Fibroblast of lung (primary cell): ENCODE results near the gene BTRC. TPM values are rescaled to one million over a fixed set of nuclear protein-coding genes. Genes with fewer than 3 reads are reported as not detected.

ENCODE experiments used
- DNase-seq, 2 donors: peaks; one replicate each; pipeline versions ENCODE4 v3.0.0 to v3.0.0-alpha.2; 2010; ENCODE audit warnings: low read depth in 2 of 2
- H2AFZ ChIP-seq: 2 replicates; pipeline ENCODE4 v1.5.1; 2012; ENCODE audit warnings: low read length, control low read depth, inconsistent platforms
- H3K27ac ChIP-seq: 2 replicates; pipeline ENCODE4 v1.5.1; 2011; ENCODE audit warnings: low read length, control low read depth; ENCODE audit not compliant: insufficient read depth
- H3K27me3 ChIP-seq: 2 replicates; pipeline ENCODE4 v1.5.1; 2011; ENCODE audit warnings: mild to moderate bottlenecking, low read length; ENCODE audit not compliant: control insufficient read depth, insufficient read depth
- H3K36me3 ChIP-seq: 2 replicates; pipeline ENCODE4 v1.5.1; 2011; ENCODE audit warnings: low read length; ENCODE audit not compliant: control insufficient read depth, insufficient read depth
- H3K4me1 ChIP-seq: 2 replicates; pipeline ENCODE4 v1.5.1; 2011; ENCODE audit warnings: low read length; ENCODE audit not compliant: control insufficient read depth, insufficient read depth; ENCODE audit errors: extremely low read depth
- H3K4me2 ChIP-seq: 2 replicates; pipeline ENCODE4 v1.5.1; 2011; ENCODE audit warnings: low read length, control low read depth; ENCODE audit not compliant: insufficient read depth; ENCODE audit errors: extremely low read depth
- H3K4me3 ChIP-seq, 4 experiments: fragments of 200-600 bp in 1 of 4; sonication (generic) in 1 of 4; replicated peaks in 1 of 4; 2 replicates each; pipeline ENCODE4 v1.5.1; 2011 to 2016; ENCODE audit warnings: low read length in 4 of 4, low read depth in 3 of 4, mild to moderate bottlenecking in 3 of 4, control low read depth in 2 of 4, inconsistent platforms in 1 of 4, mixed read lengths in 1 of 4; ENCODE audit not compliant: insufficient read depth in 1 of 4; ENCODE audit errors: control extremely low read depth in 1 of 4
- H3K79me2 ChIP-seq: 2 replicates; pipeline ENCODE4 v1.5.1; 2012; ENCODE audit warnings: mild to moderate bottlenecking, low read length, inconsistent platforms; ENCODE audit not compliant: control insufficient read depth, insufficient read depth
- H3K9ac ChIP-seq: 2 replicates; pipeline ENCODE4 v1.5.1; 2011; ENCODE audit warnings: mild to moderate bottlenecking, low read length, control low read depth; ENCODE audit not compliant: insufficient read depth
- H3K9me3 ChIP-seq: 2 replicates; pipeline ENCODE4 v1.5.1; 2012; ENCODE audit warnings: low read depth, low read length; ENCODE audit not compliant: control insufficient read depth, insufficient read depth
- H4K20me1 ChIP-seq: 2 replicates; pipeline ENCODE4 v1.5.1; 2011; ENCODE audit warnings: low read length; ENCODE audit not compliant: control insufficient read depth, insufficient read depth; ENCODE audit errors: extremely low read depth
- EZH2 ChIP-seq: IDR thresholded peaks from 2 replicates; pipeline ENCODE4 v1.5.1; 2012; ENCODE audit warnings: low read length, control low read depth, mild to moderate bottlenecking; ENCODE audit errors: missing control alignments
- polyA plus RNA-seq, 2 donors: library from polyadenylated mRNA; depleted of rRNA in 1 of 2; stranded (reverse) in 1 of 2; unstranded in 1 of 2; fragments of >200 nt; gene quantifications; 2 replicates each; pipeline ENCODE4 v1.2.1, GENCODE V29; 2011 to 2012; ENCODE audit warnings: missing spikeins in 1 of 2
- total RNA-seq: library from RNA; depleted of rRNA; stranded (reverse); fragments of >200 nt; gene quantifications from 2 replicates; pipeline ENCODE4 v1.2.1, GENCODE V29; 2014
- TF ChIP-seq, protein P1 (sequence below), 2 donors: IDR thresholded peaks in 1 of 2; conservative IDR thresholded peaks in 1 of 2; 1 replicate in 1 of 2; 2 replicates in 1 of 2; pipeline ENCODE4 v1.5.1; 2011 to 2012; ENCODE audit warnings: low read length in 2 of 2, control low read depth in 1 of 2, inconsistent platforms in 1 of 2, low read depth in 1 of 2, mild to moderate bottlenecking in 1 of 2

The BTRC gene
- total and polyA plus RNA-seq, 2 donors (not counting 1 experiment from before 2014, with no cell fraction given) = 9.2 to 10.9 TPM

DNA sequence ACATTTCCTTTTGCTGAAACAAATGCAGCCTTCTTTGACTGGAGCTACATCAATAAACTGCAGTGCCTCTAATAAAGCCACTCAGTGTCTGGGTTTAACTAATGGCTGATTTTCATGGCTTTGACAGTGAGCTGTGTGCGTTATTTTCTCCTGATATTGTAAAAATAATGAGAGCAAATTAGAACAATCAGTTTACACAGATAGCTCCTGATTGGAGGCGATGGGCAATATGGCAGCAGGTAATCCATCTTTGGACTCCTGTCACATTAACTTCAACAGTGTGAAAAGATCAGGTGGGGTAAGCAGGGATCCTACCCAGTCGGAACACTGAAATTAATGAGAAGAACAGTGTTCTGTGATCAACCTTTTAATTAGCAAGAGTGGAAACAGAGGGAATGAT, 133.4 kb downstream of the BTRC start:
- no peak overlapping the region for H2AFZ ChIP-seq

DNA sequence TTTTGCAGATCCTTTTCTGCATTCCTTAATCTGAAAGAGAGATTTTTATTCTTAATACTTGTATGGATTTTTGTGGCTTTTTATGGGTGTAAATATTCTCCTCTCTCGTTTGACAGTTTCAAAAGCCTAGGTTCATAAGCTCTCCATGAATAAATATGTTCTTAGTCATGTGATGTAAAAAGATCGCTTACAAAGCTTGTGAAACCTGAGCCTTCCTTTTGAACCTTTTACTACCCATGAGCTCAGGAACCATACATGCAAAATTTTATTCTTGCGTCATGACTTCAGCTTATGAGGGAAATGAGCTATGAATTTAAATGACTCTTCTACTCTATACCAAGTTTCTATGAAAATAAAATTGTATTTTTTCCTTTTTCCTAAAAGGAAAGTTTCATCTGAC, 135.4 kb downstream of the BTRC start:
- H3K79me2 ChIP-seq = no peaks in the 10 kb centered on the region
- H3K27ac ChIP-seq = no peak overlapping the region
- TF ChIP-seq EZH2 = no peak
- TF ChIP-seq, protein P1, sequence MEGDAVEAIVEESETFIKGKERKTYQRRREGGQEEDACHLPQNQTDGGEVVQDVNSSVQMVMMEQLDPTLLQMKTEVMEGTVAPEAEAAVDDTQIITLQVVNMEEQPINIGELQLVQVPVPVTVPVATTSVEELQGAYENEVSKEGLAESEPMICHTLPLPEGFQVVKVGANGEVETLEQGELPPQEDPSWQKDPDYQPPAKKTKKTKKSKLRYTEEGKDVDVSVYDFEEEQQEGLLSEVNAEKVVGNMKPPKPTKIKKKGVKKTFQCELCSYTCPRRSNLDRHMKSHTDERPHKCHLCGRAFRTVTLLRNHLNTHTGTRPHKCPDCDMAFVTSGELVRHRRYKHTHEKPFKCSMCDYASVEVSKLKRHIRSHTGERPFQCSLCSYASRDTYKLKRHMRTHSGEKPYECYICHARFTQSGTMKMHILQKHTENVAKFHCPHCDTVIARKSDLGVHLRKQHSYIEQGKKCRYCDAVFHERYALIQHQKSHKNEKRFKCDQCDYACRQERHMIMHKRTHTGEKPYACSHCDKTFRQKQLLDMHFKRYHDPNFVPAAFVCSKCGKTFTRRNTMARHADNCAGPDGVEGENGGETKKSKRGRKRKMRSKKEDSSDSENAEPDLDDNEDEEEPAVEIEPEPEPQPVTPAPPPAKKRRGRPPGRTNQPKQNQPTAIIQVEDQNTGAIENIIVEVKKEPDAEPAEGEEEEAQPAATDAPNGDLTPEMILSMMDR (conservative IDR thresholded peaks at IDR 0.05 in 1 of 2, IDR thresholded peaks at IDR 0.05 in 1 of 2; ENCODE audit: low read depth in 1 of 2, low read length in 2 of 2) = no peak
- H3K9me3 ChIP-seq = no peaks in the 10 kb centered on the region
- no peaks in the 10 kb centered on the region for H4K20me1 ChIP-seq
- H3K4me2 ChIP-seq = no peak overlapping the region
- H3K4me3 ChIP-seq = no peak overlapping the region
- peak; percentile 20 to 63 for DNase-seq
- H3K4me1 ChIP-seq = no peaks in the 10 kb centered on the region
- no peaks in the 10 kb centered on the region for H3K27me3 ChIP-seq
- no peak overlapping the region for H3K9ac ChIP-seq
- no peak overlapping the region for H2AFZ ChIP-seq
- no peaks in the 10 kb centered on the region for H3K36me3 ChIP-seq

More for the DNA sequence above, 133.4 kb downstream of the BTRC start:
- TF ChIP-seq, protein P1 (conservative IDR thresholded peaks at IDR 0.05 in 1 of 2, IDR thresholded peaks at IDR 0.05 in 1 of 2; ENCODE audit: low read depth in 1 of 2, low read length in 2 of 2) = no peak
- TF ChIP-seq EZH2 = no peak
- H3K4me1 ChIP-seq = no peaks in the 10 kb centered on the region
- H3K36me3 ChIP-seq = no peaks in the 10 kb centered on the region
- no peak for DNase-seq
- no peak overlapping the region for H3K9ac ChIP-seq
- no peak overlapping the region for H3K4me2 ChIP-seq
- H4K20me1 ChIP-seq = no peaks in the 10 kb centered on the region
- no peaks in the 10 kb centered on the region for H3K79me2 ChIP-seq
- no peak overlapping the region for H3K27ac ChIP-seq
- H3K4me3 ChIP-seq = no peak overlapping the region
- H3K9me3 ChIP-seq = no peaks in the 10 kb centered on the region
- no peaks in the 10 kb centered on the region for H3K27me3 ChIP-seq

DNA sequence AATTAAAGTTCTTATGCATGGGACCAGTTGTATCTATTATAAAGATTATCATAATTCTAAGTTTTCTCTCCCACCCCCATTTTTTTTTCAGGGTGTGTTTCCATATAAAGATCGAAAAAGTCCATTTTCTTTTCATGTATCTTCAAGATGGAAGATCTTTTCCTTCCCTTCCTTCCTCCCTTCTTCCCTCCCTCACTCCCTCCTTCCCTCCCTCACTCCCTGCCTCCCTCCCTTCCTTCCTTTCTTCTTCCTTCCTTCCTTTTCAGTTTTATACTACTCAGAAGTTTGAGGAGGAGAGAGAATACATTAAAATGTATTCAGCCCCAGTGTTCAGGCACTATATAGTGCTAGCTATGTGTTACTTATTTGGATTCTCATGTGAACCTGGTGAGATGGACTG, 136.1 kb downstream of the BTRC start:
- Histone ChIP-seq H3K9me3 (no peaks in the 10 kb centered on the region), H3K4me2 (no peak overlapping the region), H3K79me2 (no peaks in the 10 kb centered on the region), H3K4me1 (no peaks in the 10 kb centered on the region), H3K27me3 (no peaks in the 10 kb centered on the region), H3K36me3 (no peaks in the 10 kb centered on the region), H3K9ac (no peak overlapping the region), H3K4me3 (no peak overlapping the region), H2AFZ (no peak overlapping the region), H4K20me1 (no peaks in the 10 kb centered on the region), H3K27ac (no peak overlapping the region)
- TF ChIP-seq EZH2 = no peak
- TF ChIP-seq, protein P1 (conservative IDR thresholded peaks at IDR 0.05 in 1 of 2, IDR thresholded peaks at IDR 0.05 in 1 of 2; ENCODE audit: low read depth in 1 of 2, low read length in 2 of 2) = no peak
- no peak for DNase-seq
